HCT116 (cell line): Measurements from ENCODE around the gene IL22RA2. TPM values are rescaled to one million over a fixed set of nuclear protein-coding genes. Genes with fewer than 3 reads are reported as not detected.

Source experiments
- ATAC-seq: fragments of 200-7000 bp; cut with Tn5 transposase; 2 replicates; pipeline ENCODE4 v1.9.1; 2020; ENCODE audit warnings: mild to moderate bottlenecking, moderate library complexity
- BruUV-seq: library from RNA; stranded (reverse); fragments of 400-500 nt; replicated peaks from 2 replicates; lab custom pipeline; 2021; lab: Mats Ljungman, UMichigan
- CTCF ChIA-PET: fragments of 300-600 bp; sonication (Branson Sonifier 250); formaldehyde crosslinking; loops from one replicate; lab custom pipeline; 2021; ENCODE audit warnings: antibody characterized with exemption; lab: Charles Lee
- POLR2A ChIA-PET: fragments of 300-600, 350-600 bp; sonication (Branson Sonifier 250); formaldehyde crosslinking; loops from one replicate; lab custom pipeline; 2021; ENCODE audit warnings: antibody characterized with exemption; lab: Charles Lee
- RAD21 ChIA-PET, 2 experiments: fragments of 300-600 bp; sonication (Branson Sonifier 250); formaldehyde crosslinking; loops; one replicate each; lab custom pipeline; 2023; ENCODE audit warnings: low total read pairs in 2 of 2; ENCODE audit not compliant: uncharacterized antibody in 2 of 2, unreplicated experiment in 2 of 2, low non-redundant PET in 1 of 2; lab: Charles Lee
- DNase-seq: peaks from one replicate; pipeline ENCODE4 v3.0.0-alpha.2; 2010; ENCODE audit warnings: low read depth, low spot score
- H2AFZ ChIP-seq: fragments of 200-600 bp; shearing (Covaris generic), sonication (generic); 2 replicates; pipeline ENCODE4 v1.6.1; 2017; ENCODE audit warnings: low read depth, mixed run types, mixed read lengths, antibody characterized with exemption, low read length; ENCODE audit not compliant: poor library complexity, severe bottlenecking
- H3K27ac ChIP-seq: 2 replicates; pipeline ENCODE4 v1.5.1; 2012; ENCODE audit warnings: low read depth, low read length
- H3K27me3 ChIP-seq: fragments of 200-600 bp; sonication (generic); 2 replicates; pipeline ENCODE4 v1.6.1; 2016; ENCODE audit warnings: mixed run types, low read length, mixed read lengths; ENCODE audit not compliant: insufficient read depth
- H3K36me3 ChIP-seq, 2 experiments: fragments of 200-500 bp in 1 of 2; fragments of 200-600 bp in 1 of 2; sonication (Bioruptor generic) in 1 of 2; sonication (generic) in 1 of 2; 2 replicates each; pipeline versions ENCODE4 v1.5.1 to v1.6.1; 2014 to 2016; ENCODE audit warnings: low read length in 2 of 2, inconsistent platforms in 1 of 2, mixed read lengths in 1 of 2, mixed run types in 1 of 2; ENCODE audit not compliant: insufficient read depth in 2 of 2, control insufficient read depth in 1 of 2
- H3K4me1 ChIP-seq, 2 experiments: fragments of 200-600 bp in 1 of 2; sonication (generic) in 1 of 2; 2 replicates each; pipeline versions ENCODE4 v1.5.1 to v1.6.1; 2012 to 2017; ENCODE audit warnings: low read length in 2 of 2, inconsistent platforms in 1 of 2, mild to moderate bottlenecking in 1 of 2, mixed read lengths in 1 of 2, mixed run types in 1 of 2, moderate library complexity in 1 of 2; ENCODE audit not compliant: insufficient read depth in 2 of 2, control insufficient read depth in 1 of 2
- H3K4me2 ChIP-seq: fragments of 200-600 bp; sonication (generic); 2 replicates; pipeline ENCODE4 v1.6.1; 2017; ENCODE audit warnings: mixed run types, low read length, mixed read lengths
- H3K4me3 ChIP-seq, 2 experiments: fragments of 200-600 bp in 1 of 2; sonication (generic) in 1 of 2; replicated peaks in 1 of 2; 2 replicates each; pipeline ENCODE4 v1.5.1; 2011 to 2016; ENCODE audit warnings: low read length in 2 of 2, control low read depth in 1 of 2, low read depth in 1 of 2, mild to moderate bottlenecking in 1 of 2, mixed read lengths in 1 of 2, mixed run types in 1 of 2
- H3K79me2 ChIP-seq: fragments of 200-600 bp; sonication (generic); 2 replicates; pipeline ENCODE4 v1.6.1; 2017; ENCODE audit warnings: mild to moderate bottlenecking, mixed run types, low read length, moderate library complexity, mixed read lengths; ENCODE audit not compliant: insufficient read depth
- H3K9ac ChIP-seq: fragments of 200-600 bp; sonication (generic); 2 replicates; pipeline ENCODE4 v1.6.1; 2016; ENCODE audit warnings: low read length, mixed read lengths
- H3K9me2 ChIP-seq: fragments of 200-600 bp; sonication (generic), shearing (Covaris generic); 2 replicates; pipeline ENCODE4 v1.6.1; 2017; ENCODE audit warnings: mixed run types, mild to moderate bottlenecking, moderate library complexity; ENCODE audit not compliant: insufficient read depth
- H3K9me3 ChIP-seq, 2 experiments: fragments of 200-500 bp in 1 of 2; fragments of 200-600 bp in 1 of 2; sonication (Bioruptor generic) in 1 of 2; sonication (generic) in 1 of 2; 2 replicates each; pipeline ENCODE4 v1.6.1; 2014 to 2017; ENCODE audit warnings: low read length in 2 of 2, mixed read lengths in 2 of 2, inconsistent platforms in 1 of 2, low read depth in 1 of 2, mild to moderate bottlenecking in 1 of 2, mixed run types in 1 of 2, moderate library complexity in 1 of 2; ENCODE audit not compliant: control insufficient read depth in 1 of 2, insufficient read depth in 1 of 2
- H4K20me1 ChIP-seq: fragments of 200-600 bp; sonication (generic), shearing (Covaris generic); 2 replicates; pipeline ENCODE4 v1.6.1; 2017; ENCODE audit warnings: mixed run types, mild to moderate bottlenecking, moderate library complexity; ENCODE audit not compliant: insufficient read depth
- ATF3 ChIP-seq: IDR thresholded peaks from 2 replicates; pipeline ENCODE4 v1.6.1; 2012
- CBX3 ChIP-seq: IDR thresholded peaks from 2 replicates; pipeline ENCODE4 v1.6.1; 2012; ENCODE audit warnings: low read depth
- CEBPB ChIP-seq: IDR thresholded peaks from 2 replicates; pipeline ENCODE4 v1.6.1; 2012; ENCODE audit warnings: low read depth
- CTCF ChIP-seq, 3 experiments: fragments of 200-600 bp in 1 of 3; sonication (generic) in 1 of 3; IDR thresholded peaks in 2 of 3; conservative IDR thresholded peaks in 1 of 3; 2 replicates each; pipeline ENCODE4 v1.5.1; 2012 to 2017; ENCODE audit warnings: low read depth in 2 of 3, low read length in 2 of 3, antibody characterized with exemption in 1 of 3, borderline replicate concordance in 1 of 3, control low read depth in 1 of 3, mild to moderate bottlenecking in 1 of 3, mixed read lengths in 1 of 3, mixed run types in 1 of 3, moderate library complexity in 1 of 3; ENCODE audit not compliant: insufficient read depth in 1 of 3
- EGR1 ChIP-seq: IDR thresholded peaks from 2 replicates; pipeline ENCODE4 v1.6.1; 2012; ENCODE audit warnings: low read depth
- ELF1 ChIP-seq: IDR thresholded peaks from 2 replicates; pipeline ENCODE4 v1.6.1; 2012; ENCODE audit warnings: low read depth, borderline replicate concordance
- EZH2 ChIP-seq: fragments of 200-600 bp; sonication (generic); IDR thresholded peaks from 2 replicates; pipeline ENCODE4 v1.6.1; 2017; ENCODE audit warnings: antibody characterized with exemption, mixed run types
- EZH2phosphoT487 ChIP-seq: fragments of 200-600 bp; IDR thresholded peaks from 2 replicates; pipeline ENCODE4 v1.6.1; 2018; ENCODE audit warnings: antibody characterized with exemption, borderline replicate concordance
- FOSL1 ChIP-seq: IDR thresholded peaks from 2 replicates; pipeline ENCODE4 v1.6.1; 2012; ENCODE audit warnings: low read depth
- JUND ChIP-seq: IDR thresholded peaks from 2 replicates; pipeline ENCODE4 v1.6.1; 2012
- MAX ChIP-seq: IDR thresholded peaks from 2 replicates; pipeline ENCODE4 v1.6.1; 2012
- POLR2A ChIP-seq: IDR thresholded peaks from 2 replicates; pipeline ENCODE4 v1.7.0; 2011; ENCODE audit warnings: borderline replicate concordance; ENCODE audit not compliant: insufficient read depth, insufficient read length; ENCODE audit errors: extremely low read depth
- POLR2AphosphoS5 ChIP-seq: IDR thresholded peaks from 2 replicates; pipeline ENCODE4 v1.6.1; 2011; ENCODE audit warnings: mild to moderate bottlenecking, low read depth, low read length, moderate library complexity
- RAD21 ChIP-seq: IDR thresholded peaks from 2 replicates; pipeline ENCODE4 v1.6.1; 2012; ENCODE audit warnings: low read depth, mild to moderate bottlenecking
- SRF ChIP-seq: IDR thresholded peaks from 2 replicates; pipeline ENCODE4 v1.6.1; 2012; ENCODE audit warnings: low read depth
- TCF7L2 ChIP-seq: IDR thresholded peaks from 2 replicates; pipeline ENCODE4 v1.7.0; 2011; ENCODE audit warnings: borderline replicate concordance, inconsistent platforms; ENCODE audit not compliant: insufficient read depth, insufficient read length; ENCODE audit errors: extremely low read depth
- ZBTB33 ChIP-seq: IDR thresholded peaks from 2 replicates; pipeline ENCODE4 v1.6.1; 2011; ENCODE audit warnings: mild to moderate bottlenecking, low read length, moderate library complexity; ENCODE audit not compliant: insufficient replicate concordance; ENCODE audit errors: extremely low read depth
- ZFX ChIP-seq: fragments of 450-650 bp; IDR thresholded peaks from 2 replicates; pipeline ENCODE4 v1.6.1; 2017
- ZNF274 ChIP-seq: fragments of 200-500 bp; sonication (Bioruptor generic); IDR thresholded peaks from 2 replicates; pipeline ENCODE4 v1.6.1; 2014; ENCODE audit warnings: mild to moderate bottlenecking, low read depth, low read length, inconsistent platforms
- intact Hi-C: fragments of 100-400 bp; cut with micrococcal nuclease; formaldehyde crosslinking; loops from 2 replicates; pipeline ENCODE4 v1.10.0; 2022
- total RNA-seq: library from RNA; stranded (reverse); gene quantifications from one replicate; pipeline ENCODE4 v1.2.1, GENCODE V29; 2021; ENCODE audit not compliant: unreplicated experiment

The IL22RA2 gene
- total RNA-seq, 1 experiment from 2014 or later, result not detected

- ChIA-PET POLR2A (no interaction called here), RAD21 (no interaction called here), CTCF (no interaction called here)
- Histone ChIP-seq H3K9me2 (no peaks in the 10 kb centered on the region), H3K4me3 (no peak overlapping the region), H2AFZ (no peak overlapping the region), H3K79me2 (no peaks in the 10 kb centered on the region), H3K9ac (no peak overlapping the region), H3K27me3 (no peaks in the 10 kb centered on the region), H3K4me2 (no peak overlapping the region), H3K4me1 (no peaks in the 10 kb centered on the region), H3K9me3 (peaks cover 0 to 4% of the 10 kb centered on the region in 2 experiments; a peak in 2 of 4 replicates), H4K20me1 (no peaks in the 10 kb centered on the region), H3K27ac (no peak overlapping the region), H3K36me3 (no peaks in the 10 kb centered on the region)
- no peak for TF ChIP-seq ELF1
- TF ChIP-seq SRF, result no peak
- TF ChIP-seq ZFX, result no peak
- TF ChIP-seq ATF3, result no peak
- TF ChIP-seq FOSL1, result no peak
- TF ChIP-seq ZNF274, result no peak
- no peak for TF ChIP-seq JUND
- TF ChIP-seq CEBPB, result no peak
- no peak for TF ChIP-seq EZH2phosphoT487
- TF ChIP-seq EZH2, result no peak
- no peak for TF ChIP-seq CTCF (IDR thresholded peaks at IDR 0.05 in 2 of 3, conservative IDR thresholded peaks at IDR 0.05 in 1 of 3; ENCODE audit: borderline replicate concordance in 1 of 3, insufficient read depth in 1 of 3, low read depth in 2 of 3, low read length in 2 of 3)
- no peak for TF ChIP-seq POLR2AphosphoS5
- no peak for TF ChIP-seq POLR2A
- TF ChIP-seq TCF7L2, result no peak
- TF ChIP-seq CBX3, result no peak
- TF ChIP-seq RAD21, result no peak
- no peak for TF ChIP-seq EGR1
- TF ChIP-seq MAX, result no peak
- no peak for TF ChIP-seq ZBTB33
- intact Hi-C loops, result no loop called here
- no peak for DNase-seq
- ATAC-seq, result no peak
- BruUV-seq, result no TSS peak
These were observed 17.8 kb upstream of the IL22RA2 start for GRCh38 chr6:137191236-137191635.
